ENCODE measurements around the gene HS3ST5. TPM values are rescaled to one million over a fixed set of nuclear protein-coding genes. Genes with fewer than 3 reads are reported as not detected.

Gene HS3ST5
- total RNA-seq, 1 experiment from 2014 or later = 0.09 TPM

- DNase-seq = peak in 1 of 2 experiments; percentile 23
- Histone ChIP-seq H3K4me1 (replicated peaks; ENCODE audit: insufficient read depth) (no peaks in the 10 kb centered on the region), H3K9me3 (ENCODE audit: insufficient read depth, low read depth) (no peaks in the 10 kb centered on the region), H3K27me3 (ENCODE audit: insufficient read depth, low read depth) (no peaks in the 10 kb centered on the region), H3F3A (ENCODE audit: insufficient read depth, low read depth) (no peaks in the 10 kb centered on the region), H3K9me2 (ENCODE audit: insufficient read depth) (no peaks in the 10 kb centered on the region), H3K4me2 (no peak overlapping the region), H3K36me3 (ENCODE audit: low read depth) (no peaks in the 10 kb centered on the region), H3K27ac (no peak overlapping the region), H3K79me2 (ENCODE audit: low read depth) (no peaks in the 10 kb centered on the region), H4K20me1 (ENCODE audit: insufficient read depth) (no peaks in the 10 kb centered on the region), H2AFZ (no peak overlapping the region), H3K4me3 (no peak overlapping the region)
- CTCF ChIA-PET = no interaction called here
- TF ChIP-seq EZH2 (IDR thresholded peaks at IDR 0.05; ENCODE audit: low read depth) (no peak), CTCF (conservative IDR thresholded peaks at IDR 0.05) (no peak)
- BruUV-seq (replicated peaks) = no TSS peak
- intact Hi-C loops (cut with micrococcal nuclease; ENCODE audit: unreplicated experiment) = loop anchor here (2.0 kb wide), 1 partner anchor 14 kb away; no protein-coding TSS in a partner anchor
- POLR2A ChIA-PET (ENCODE audit: unreplicated experiment) = no interaction called here
These were observed 332.3 kb downstream of the HS3ST5 start for GRCh38 chr6:114010540-114010939.

- Histone ChIP-seq H2AFZ (no peak overlapping the region), H3K9me2 (ENCODE audit: insufficient read depth) (no peaks in the 10 kb centered on the region), H3K27ac (no peak overlapping the region), H3K4me2 (no peak overlapping the region), H3K27me3 (ENCODE audit: insufficient read depth, low read depth) (0 out of 2 replicates have a peak, but pooled peaks cover 7% of the 10 kb centered on the region), H4K20me1 (ENCODE audit: insufficient read depth) (no peaks in the 10 kb centered on the region), H3K79me2 (ENCODE audit: low read depth) (no peaks in the 10 kb centered on the region), H3K9me3 (ENCODE audit: insufficient read depth, low read depth) (no peaks in the 10 kb centered on the region), H3K4me3 (no peak overlapping the region), H3K36me3 (ENCODE audit: low read depth) (no peaks in the 10 kb centered on the region), H3K4me1 (replicated peaks; ENCODE audit: insufficient read depth) (no peaks in the 10 kb centered on the region), H3F3A (ENCODE audit: insufficient read depth, low read depth) (no peaks in the 10 kb centered on the region)
- no peak for TF ChIP-seq EZH2 (IDR thresholded peaks at IDR 0.05; ENCODE audit: low read depth)
- POLR2A ChIA-PET (ENCODE audit: unreplicated experiment) = interaction anchor here (0.7 kb wide), 1 partner anchor 9 kb away, joined by 3 read pairs; no protein-coding TSS in a partner anchor
- intact Hi-C loops (cut with micrococcal nuclease; ENCODE audit: unreplicated experiment) = no loop called here
- no peak for DNase-seq
- no TSS peak for BruUV-seq (replicated peaks)
- CTCF ChIA-PET = interaction anchor here (0.6 kb wide), 1 partner anchor 40 kb away, joined by 3 read pairs; no protein-coding TSS in a partner anchor
These were observed 333.6 kb downstream of the HS3ST5 start for GRCh38 chr6:114009192-114009591.

GRCh38 chr6:114008331-114008730 lies 334.5 kb downstream of the HS3ST5 start:
- no peaks in the 10 kb centered on the region for H3K36me3 ChIP-seq (ENCODE audit: low read depth)
- no peaks in the 10 kb centered on the region for H3F3A ChIP-seq (ENCODE audit: insufficient read depth, low read depth)
- H3K27ac ChIP-seq = no peak overlapping the region
- DNase-seq = no peak
- ChIA-PET POLR2A (ENCODE audit: unreplicated experiment) (interaction anchor here (0.7 kb wide), 1 partner anchor 8 kb away, joined by 3 read pairs; no protein-coding TSS in a partner anchor), CTCF (interaction anchor here (0.6 kb wide), 1 partner anchor 41 kb away, joined by 3 read pairs; no protein-coding TSS in a partner anchor)
- H3K9me3 ChIP-seq (ENCODE audit: insufficient read depth, low read depth) = no peaks in the 10 kb centered on the region
- no peaks in the 10 kb centered on the region for H4K20me1 ChIP-seq (ENCODE audit: insufficient read depth)
- TF ChIP-seq CTCF (conservative IDR thresholded peaks at IDR 0.05) = no peak
- no peak for TF ChIP-seq EZH2 (IDR thresholded peaks at IDR 0.05; ENCODE audit: low read depth)
- 0 out of 2 replicates have a peak, but pooled peaks cover 7% of the 10 kb centered on the region for H3K27me3 ChIP-seq (ENCODE audit: insufficient read depth, low read depth)
- H2AFZ ChIP-seq = no peak overlapping the region
- no peaks in the 10 kb centered on the region for H3K79me2 ChIP-seq (ENCODE audit: low read depth)
- BruUV-seq (replicated peaks) = no TSS peak
- no peaks in the 10 kb centered on the region for H3K4me1 ChIP-seq (replicated peaks; ENCODE audit: insufficient read depth)
- no peaks in the 10 kb centered on the region for H3K9me2 ChIP-seq (ENCODE audit: insufficient read depth)
- intact Hi-C loops (cut with micrococcal nuclease; ENCODE audit: unreplicated experiment) = no loop called here
- peak overlapping the region; percentile 9; the same call in 1 of the 2 replicates for H3K4me2 ChIP-seq
- H3K4me3 ChIP-seq = peak overlapping the region; percentile 8; the same call in 1 of the 2 replicates

All from PC-9 (cell line).